Loucy (cell line): Measurements from ENCODE around the gene CDS1.

Experiments
- CTCF ChIP-seq: fragments of 200-600 bp; sonication (generic); conservative IDR thresholded peaks from 2 replicates; pipeline ENCODE4 v1.5.1; 2014; ENCODE audit warnings: mild to moderate bottlenecking, antibody characterized with exemption, low read length
- EZH2phosphoT487 ChIP-seq: fragments of 200-600 bp; IDR thresholded peaks from 2 replicates; pipeline ENCODE4 v1.6.1; 2018; ENCODE audit warnings: antibody characterized with exemption, mild to moderate bottlenecking, moderate library complexity, borderline replicate concordance

DNA sequence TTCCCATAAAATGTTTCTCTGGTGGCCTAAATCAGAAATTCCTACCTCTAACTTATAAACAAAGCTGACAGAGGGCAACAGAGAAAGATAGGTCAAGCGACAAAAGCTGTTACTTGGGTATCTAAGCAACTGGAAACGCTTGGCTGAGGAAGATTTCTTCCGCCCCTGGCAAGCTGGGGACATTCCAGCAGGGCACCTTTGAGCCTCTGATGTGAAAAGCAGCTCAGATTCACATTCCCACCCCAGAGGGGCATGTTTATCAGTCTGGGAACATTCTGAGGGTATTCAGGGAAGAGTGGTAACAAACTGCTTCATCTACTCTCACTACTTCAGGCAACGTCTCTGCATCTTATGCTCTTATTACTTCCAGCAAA is 3.5 kb upstream of the CDS1 start:
- no peak for TF ChIP-seq CTCF
- TF ChIP-seq EZH2phosphoT487: no peak
